Astrocyte (in vitro differentiated cells and primary cell): ENCODE data around the gene CLEC4G. TPM values are rescaled to one million over a fixed set of nuclear protein-coding genes. Genes with fewer than 3 reads are reported as not detected.
"Not testable (repeated sequence)": the region's sequence is repeated elsewhere in the genome, so short reads cannot be mapped to it uniquely, and the experiment has no call there.

Source experiments
- DNase-seq: peaks from one replicate; pipeline ENCODE4 v3.0.0-alpha.2; 2010; ENCODE audit warnings: low read depth
- FAIRE-seq: peaks from 2 replicates; lab custom pipeline; 2011; peaks lifted over from hg19 to GRCh38; lab: Jason Lieb, UNC
- H2AFZ ChIP-seq: 2 replicates; pipeline ENCODE4 v1.6.0; 2012; ENCODE audit warnings: low read depth, low read length, inconsistent platforms
- H3K27ac ChIP-seq: 2 replicates; pipeline ENCODE4 v1.5.1; 2011; ENCODE audit warnings: low read depth, low read length, inconsistent platforms
- H3K27me3 ChIP-seq: 2 replicates; pipeline ENCODE4 v1.6.0; 2011; ENCODE audit warnings: low read length, inconsistent platforms; ENCODE audit not compliant: insufficient read depth
- H3K36me3 ChIP-seq: 2 replicates; pipeline ENCODE4 v1.5.1; 2011; ENCODE audit warnings: low read length, inconsistent platforms; ENCODE audit not compliant: insufficient read depth
- H3K4me1 ChIP-seq: 2 replicates; pipeline ENCODE4 v1.5.1; 2011; ENCODE audit warnings: low read length, inconsistent platforms; ENCODE audit not compliant: insufficient read depth
- H3K4me2 ChIP-seq: 2 replicates; pipeline ENCODE4 v1.6.0; 2012; ENCODE audit warnings: low read length, inconsistent platforms
- H3K4me3 ChIP-seq: 2 replicates; pipeline ENCODE4 v1.5.1; 2011; ENCODE audit warnings: low read depth, mild to moderate bottlenecking, low read length, inconsistent platforms; ENCODE audit not compliant: insufficient read depth
- H3K79me2 ChIP-seq: 2 replicates; pipeline ENCODE4 v1.6.0; 2012; ENCODE audit warnings: mild to moderate bottlenecking, low read length, inconsistent platforms; ENCODE audit not compliant: insufficient read depth
- H3K9ac ChIP-seq: 2 replicates; pipeline ENCODE4 v1.6.0; 2012; ENCODE audit warnings: mild to moderate bottlenecking, low read length, inconsistent platforms
- H3K9me3 ChIP-seq: 2 replicates; pipeline ENCODE4 v1.5.1; 2012; ENCODE audit warnings: low read depth, mild to moderate bottlenecking, low read length, inconsistent platforms; ENCODE audit not compliant: insufficient read depth
- H4K20me1 ChIP-seq: 2 replicates; pipeline ENCODE4 v1.6.0; 2012; ENCODE audit warnings: low read length, inconsistent platforms; ENCODE audit not compliant: insufficient read depth
- H3K27ac Mint-ChIP-seq: one replicate; pipeline ENCODE4 v1.8.0; 2021; ENCODE audit warnings: mild to moderate bottlenecking, mixed read lengths; ENCODE audit not compliant: unreplicated experiment
- H3K27me3 Mint-ChIP-seq: one replicate; pipeline ENCODE4 v1.8.0; 2021; ENCODE audit warnings: low read depth, mixed read lengths; ENCODE audit not compliant: unreplicated experiment
- H3K36me3 Mint-ChIP-seq: one replicate; pipeline ENCODE4 v1.8.0; 2021; ENCODE audit warnings: low read depth, mixed read lengths; ENCODE audit not compliant: unreplicated experiment
- H3K4me1 Mint-ChIP-seq: one replicate; pipeline ENCODE4 v1.8.0; 2021; ENCODE audit warnings: low read depth, mixed read lengths; ENCODE audit not compliant: unreplicated experiment
- H3K4me3 Mint-ChIP-seq: one replicate; pipeline ENCODE4 v1.8.0; 2021; ENCODE audit warnings: mild to moderate bottlenecking, moderate library complexity, mixed read lengths; ENCODE audit not compliant: unreplicated experiment
- H3K9me3 Mint-ChIP-seq: one replicate; pipeline ENCODE4 v1.8.0; 2021; ENCODE audit warnings: mild to moderate bottlenecking, mixed read lengths; ENCODE audit not compliant: unreplicated experiment
- CTCF ChIP-seq: IDR thresholded peaks from 2 replicates; pipeline ENCODE4 v1.5.1; 2011; ENCODE audit warnings: low read depth, mild to moderate bottlenecking, inconsistent platforms, low read length, moderate library complexity; ENCODE audit not compliant: insufficient read depth
- EZH2 ChIP-seq: IDR thresholded peaks from 2 replicates; pipeline ENCODE4 v1.6.1; 2012; ENCODE audit warnings: mild to moderate bottlenecking, low read length, inconsistent platforms; ENCODE audit not compliant: insufficient read depth
- total RNA-seq: library from RNA; stranded (reverse); gene quantifications from 2 replicates; pipeline ENCODE4 v1.2.1, GENCODE V29; 2021

The CLEC4G gene
- total RNA-seq, 1 donor from 2014 or later, result not detected

DNA sequence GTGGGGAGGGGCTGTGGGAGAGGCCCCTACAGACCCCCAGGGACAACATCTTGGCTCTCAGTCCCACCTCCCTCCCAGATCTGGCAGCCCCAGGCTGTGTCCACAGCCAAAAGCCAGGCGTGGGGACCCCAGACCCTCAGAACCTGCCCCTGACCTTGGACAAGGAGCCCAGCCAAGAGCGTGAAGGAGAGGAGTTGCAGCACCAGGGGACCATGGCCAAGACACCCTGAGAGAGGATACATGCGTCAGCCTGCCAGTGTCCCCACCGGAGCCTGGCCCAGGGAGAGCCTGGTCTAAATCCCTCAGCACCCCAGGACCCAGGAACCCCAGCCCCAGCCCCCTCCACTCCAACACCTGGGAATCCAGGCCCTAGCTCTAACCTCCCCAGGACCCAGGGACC is 14.4 kb upstream of the CLEC4G start:
- H3K36me3 ChIP-seq, H3K36me3 Mint-ChIP-seq, H3K9me3 ChIP-seq, H3K27ac ChIP-seq, H3K4me1 ChIP-seq, H3K4me3 Mint-ChIP-seq, H3K4me1 Mint-ChIP-seq, H2AFZ ChIP-seq, FAIRE-seq, H3K27me3 ChIP-seq, H3K27ac Mint-ChIP-seq, DNase-seq, H3K4me3 ChIP-seq, H3K79me2 ChIP-seq, H3K9me3 Mint-ChIP-seq, H4K20me1 ChIP-seq, H3K4me2 ChIP-seq, H3K9ac ChIP-seq: not testable (repeated sequence)
- H3K27me3 Mint-ChIP-seq, result peaks cover 50% of the 10 kb centered on the region

DNA sequence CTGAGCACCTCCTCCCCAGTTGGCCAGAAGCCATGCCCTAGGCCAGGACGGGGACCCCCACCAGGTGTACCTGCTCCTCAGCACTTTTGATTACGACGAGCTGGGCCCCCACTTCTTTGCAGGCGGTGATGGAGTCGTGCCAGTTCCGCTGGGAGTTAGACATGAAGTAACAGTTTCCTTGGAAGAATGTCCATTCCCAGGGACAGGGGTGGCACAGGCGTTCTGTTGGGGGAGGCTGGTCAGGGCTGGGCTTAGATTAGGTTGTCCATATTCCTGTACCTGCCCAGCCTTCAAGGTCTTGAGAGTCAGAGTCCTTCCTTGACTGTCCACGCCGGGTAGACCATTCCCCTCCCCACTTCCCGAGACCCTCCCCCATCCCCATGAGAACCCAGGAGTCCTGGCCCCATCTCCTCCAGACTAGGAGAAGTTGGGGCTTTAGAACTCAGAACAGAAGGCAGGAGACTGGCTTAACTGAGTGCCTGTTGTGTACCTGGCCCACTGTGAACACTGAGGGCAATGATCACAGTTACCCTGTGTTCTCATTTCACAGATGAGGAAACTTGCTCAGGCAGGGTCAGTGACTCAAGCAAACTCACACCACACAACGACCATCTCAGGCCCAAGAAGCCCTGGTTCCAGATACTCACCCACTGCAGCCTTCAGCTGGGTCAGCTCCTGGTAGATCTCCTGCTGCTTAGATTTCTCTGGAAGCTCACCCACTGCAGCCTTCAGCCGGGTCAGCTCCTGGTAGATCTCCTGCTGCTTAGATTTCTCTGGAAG is 13.2 kb upstream of the CLEC4G start:
- DNase-seq (no peak), FAIRE-seq (no peak)
- H4K20me1 ChIP-seq, result no peaks in the 10 kb centered on the region
- no peak overlapping the region for H2AFZ ChIP-seq
- H3K4me1 ChIP-seq, result no peaks in the 10 kb centered on the region
- peaks cover 56% of the 10 kb centered on the region for H3K27me3 Mint-ChIP-seq
- no peak overlapping the region for H3K27ac ChIP-seq
- no peaks in the 10 kb centered on the region for H3K79me2 ChIP-seq
- H3K4me2 ChIP-seq, result no peak overlapping the region
- no peak overlapping the region for H3K4me3 ChIP-seq
- no peak overlapping the region for H3K4me3 Mint-ChIP-seq
- H3K27ac Mint-ChIP-seq, result no peak overlapping the region
- peaks cover 3% of the 10 kb centered on the region for H3K9me3 Mint-ChIP-seq
- no peaks in the 10 kb centered on the region for H3K9me3 ChIP-seq
- no peaks in the 10 kb centered on the region for H3K4me1 Mint-ChIP-seq
- H3K27me3 ChIP-seq, result peaks cover under 1% of the 10 kb centered on the region
- H3K36me3 ChIP-seq, result no peaks in the 10 kb centered on the region
- peaks cover 3% of the 10 kb centered on the region for H3K36me3 Mint-ChIP-seq
- TF ChIP-seq CTCF (no peak), EZH2 (no peak)
- no peak overlapping the region for H3K9ac ChIP-seq

- no peak for TF ChIP-seq CTCF
- no peak for TF ChIP-seq EZH2
- Histone ChIP-seq H3K27ac (no peak overlapping the region), H4K20me1 (no peaks in the 10 kb centered on the region), H3K4me3 (no peak overlapping the region), H3K4me2 (no peak overlapping the region), H2AFZ (no peak overlapping the region), H3K9me3 (no peaks in the 10 kb centered on the region), H3K4me1 (no peaks in the 10 kb centered on the region), H3K36me3 (no peaks in the 10 kb centered on the region), H3K79me2 (no peaks in the 10 kb centered on the region), H3K27me3 (peaks cover 2% of the 10 kb centered on the region), H3K9ac (no peak overlapping the region)
- peaks cover 3% of the 10 kb centered on the region for H3K9me3 Mint-ChIP-seq
- H3K27ac Mint-ChIP-seq, result no peak overlapping the region
- FAIRE-seq (no peak), DNase-seq (no peak)
- H3K27me3 Mint-ChIP-seq, result peaks cover 62% of the 10 kb centered on the region
- no peaks in the 10 kb centered on the region for H3K4me1 Mint-ChIP-seq
- H3K36me3 Mint-ChIP-seq, result peaks cover 3% of the 10 kb centered on the region
- H3K4me3 Mint-ChIP-seq, result no peak overlapping the region
These were observed 12.4 kb upstream of the CLEC4G start for GRCh38 chr19:7744199-7744786.
